Loucy (cell line): ENCODE data around the gene FMNL1.

Experiments used
- H2AFZ ChIP-seq: fragments of 200-600 bp; sonication (generic); 2 replicates; pipeline ENCODE4 v1.6.0; 2016; ENCODE audit warnings: antibody characterized with exemption, mild to moderate bottlenecking, low read length, moderate library complexity
- H3F3A ChIP-seq: fragments of 200-600 bp; 2 replicates; pipeline ENCODE4 v1.6.0; 2016; ENCODE audit warnings: antibody characterized with exemption, low read depth, mild to moderate bottlenecking
- H3K27me3 ChIP-seq: fragments of 200-600 bp; sonication (generic); 2 replicates; pipeline ENCODE4 v1.6.1; 2014; ENCODE audit warnings: low read length, mild to moderate bottlenecking; ENCODE audit not compliant: insufficient read depth, poor library complexity, severe bottlenecking
- H3K36me3 ChIP-seq: fragments of 200-600 bp; sonication (generic); 2 replicates; pipeline ENCODE4 v1.6.1; 2016; ENCODE audit warnings: low read length; ENCODE audit not compliant: insufficient read depth
- H3K4me1 ChIP-seq: fragments of 200-600 bp; sonication (generic); 2 replicates; pipeline ENCODE4 v1.5.1; 2014; ENCODE audit warnings: low read length, mild to moderate bottlenecking; ENCODE audit not compliant: insufficient read depth, poor library complexity, severe bottlenecking
- H3K4me2 ChIP-seq: fragments of 200-600 bp; sonication (generic); 2 replicates; pipeline ENCODE4 v1.6.0; 2014; ENCODE audit warnings: antibody characterized with exemption, low read length, low read depth, mild to moderate bottlenecking; ENCODE audit not compliant: poor library complexity, severe bottlenecking
- H3K4me3 ChIP-seq: fragments of 200-600 bp; sonication (generic); 2 replicates; pipeline ENCODE4 v1.5.1; 2014; ENCODE audit warnings: low read length, mild to moderate bottlenecking, mixed read lengths; ENCODE audit not compliant: poor library complexity, severe bottlenecking
- H3K79me2 ChIP-seq: fragments of 200-600 bp; sonication (generic); 2 replicates; pipeline ENCODE4 v1.6.1; 2014; ENCODE audit warnings: low read length; ENCODE audit not compliant: insufficient read depth
- H3K9ac ChIP-seq: fragments of 200-600 bp; sonication (generic); 2 replicates; pipeline ENCODE4 v1.6.0; 2014; ENCODE audit warnings: mild to moderate bottlenecking, low read depth, low read length, moderate library complexity; ENCODE audit not compliant: poor library complexity, severe bottlenecking
- H3K9me2 ChIP-seq: fragments of 200-600 bp; sonication (generic); replicated peaks from 2 replicates; pipeline ENCODE4 v1.6.1; 2016; ENCODE audit warnings: low read depth, low read length, mixed read lengths
- H3K9me3 ChIP-seq: fragments of 200-600 bp; sonication (generic); 2 replicates; pipeline ENCODE4 v1.6.1; 2014; ENCODE audit warnings: mild to moderate bottlenecking, antibody characterized with exemption, low read length, low read depth; ENCODE audit not compliant: insufficient read depth
- H4K20me1 ChIP-seq: fragments of 200-600 bp; sonication (generic); 2 replicates; pipeline ENCODE4 v1.6.0; 2014; ENCODE audit warnings: antibody characterized with exemption, low read length, mild to moderate bottlenecking; ENCODE audit not compliant: insufficient read depth, poor library complexity, severe bottlenecking
- CTCF ChIP-seq: fragments of 200-600 bp; sonication (generic); conservative IDR thresholded peaks from 2 replicates; pipeline ENCODE4 v1.5.1; 2014; ENCODE audit warnings: mild to moderate bottlenecking, antibody characterized with exemption, low read length
- EZH2phosphoT487 ChIP-seq: fragments of 200-600 bp; IDR thresholded peaks from 2 replicates; pipeline ENCODE4 v1.6.1; 2018; ENCODE audit warnings: antibody characterized with exemption, mild to moderate bottlenecking, moderate library complexity, borderline replicate concordance

The FMNL1 gene

GRCh38 chr17:45265821-45266220, 44.1 kb downstream of the FMNL1 start:
- H3K79me2 ChIP-seq = no peaks in the 10 kb centered on the region
- H2AFZ ChIP-seq = no peak overlapping the region
- no peaks in the 10 kb centered on the region for H3K9me2 ChIP-seq
- no peaks in the 10 kb centered on the region for H3K27me3 ChIP-seq
- no peaks in the 10 kb centered on the region for H4K20me1 ChIP-seq
- no peak for TF ChIP-seq EZH2phosphoT487
- TF ChIP-seq CTCF = no peak
- no peak overlapping the region for H3K9ac ChIP-seq
- H3K4me3 ChIP-seq = no peak overlapping the region
- H3K9me3 ChIP-seq = no peaks in the 10 kb centered on the region
- H3K4me1 ChIP-seq = peaks cover 5% of the 10 kb centered on the region
- H3K4me2 ChIP-seq = no peak overlapping the region
- peaks cover 31% of the 10 kb centered on the region; the same call in 1 of the 2 replicates for H3K36me3 ChIP-seq
- H3F3A ChIP-seq = no peaks in the 10 kb centered on the region

GRCh38 chr17:45266372-45266926, 44.8 kb downstream of the FMNL1 start:
- Histone ChIP-seq H3K4me3 (no peak overlapping the region), H3K36me3 (peaks cover 31% of the 10 kb centered on the region; the same call in 1 of the 2 replicates), H3K27me3 (no peaks in the 10 kb centered on the region), H3K4me2 (no peak overlapping the region), H3K79me2 (no peaks in the 10 kb centered on the region), H3K9ac (no peak overlapping the region), H3K9me2 (no peaks in the 10 kb centered on the region), H2AFZ (no peak overlapping the region), H3K4me1 (peaks cover under 1% of the 10 kb centered on the region), H3F3A (no peaks in the 10 kb centered on the region), H3K9me3 (no peaks in the 10 kb centered on the region), H4K20me1 (no peaks in the 10 kb centered on the region)
- TF ChIP-seq CTCF (no peak), EZH2phosphoT487 (no peak)

- Histone ChIP-seq H3K36me3 (peaks cover 31% of the 10 kb centered on the region; the same call in 1 of the 2 replicates), H4K20me1 (no peaks in the 10 kb centered on the region), H3K4me2 (no peak overlapping the region), H3K9me3 (no peaks in the 10 kb centered on the region), H3K9me2 (no peaks in the 10 kb centered on the region), H3F3A (no peaks in the 10 kb centered on the region), H2AFZ (no peak overlapping the region), H3K4me3 (no peak overlapping the region), H3K4me1 (no peaks in the 10 kb centered on the region), H3K27me3 (no peaks in the 10 kb centered on the region), H3K9ac (no peak overlapping the region), H3K79me2 (no peaks in the 10 kb centered on the region)
- TF ChIP-seq CTCF (no peak), EZH2phosphoT487 (no peak)
Measured at GRCh38 chr17:45267436-45268055, 45.9 kb downstream of the FMNL1 start.
